GM19193 (cell line): ENCODE results near the gene PNCK.

Source experiments
- POLR2A ChIP-seq: IDR thresholded peaks from 4 replicates; pipeline ENCODE4 v1.6.1; 2011; ENCODE audit not compliant: insufficient read depth, insufficient read length; ENCODE audit errors: extremely low read depth

Gene PNCK

DNA sequence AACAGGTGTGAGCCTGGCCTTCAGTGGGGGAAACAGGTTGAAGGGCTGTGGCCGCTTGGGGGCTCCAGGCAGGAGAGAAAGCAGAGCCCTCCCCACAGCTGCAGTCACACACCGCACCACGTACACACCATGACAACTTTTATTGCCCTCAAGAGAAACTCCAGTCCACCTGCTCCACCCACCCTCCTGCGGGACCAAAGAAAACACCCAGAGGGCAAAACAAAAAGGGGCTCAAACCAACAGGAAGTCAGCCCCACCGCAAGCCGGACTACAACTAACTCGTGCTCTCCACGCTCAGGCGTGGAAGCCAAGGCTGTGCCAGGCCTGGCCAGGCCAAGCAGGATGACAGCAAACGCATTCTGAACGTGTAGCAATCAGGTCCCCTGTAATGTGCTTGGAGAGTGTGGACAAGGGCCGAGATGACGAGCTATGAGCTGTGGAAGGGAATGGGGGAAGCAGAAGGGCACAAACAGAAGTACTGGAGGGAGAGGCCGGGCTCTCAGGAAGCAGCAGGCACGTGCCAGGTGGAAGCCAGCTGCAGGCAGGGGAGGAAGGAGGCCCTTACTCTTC is 26.8 kb upstream of the PNCK start:
- TF ChIP-seq POLR2A, result no peak

DNA sequence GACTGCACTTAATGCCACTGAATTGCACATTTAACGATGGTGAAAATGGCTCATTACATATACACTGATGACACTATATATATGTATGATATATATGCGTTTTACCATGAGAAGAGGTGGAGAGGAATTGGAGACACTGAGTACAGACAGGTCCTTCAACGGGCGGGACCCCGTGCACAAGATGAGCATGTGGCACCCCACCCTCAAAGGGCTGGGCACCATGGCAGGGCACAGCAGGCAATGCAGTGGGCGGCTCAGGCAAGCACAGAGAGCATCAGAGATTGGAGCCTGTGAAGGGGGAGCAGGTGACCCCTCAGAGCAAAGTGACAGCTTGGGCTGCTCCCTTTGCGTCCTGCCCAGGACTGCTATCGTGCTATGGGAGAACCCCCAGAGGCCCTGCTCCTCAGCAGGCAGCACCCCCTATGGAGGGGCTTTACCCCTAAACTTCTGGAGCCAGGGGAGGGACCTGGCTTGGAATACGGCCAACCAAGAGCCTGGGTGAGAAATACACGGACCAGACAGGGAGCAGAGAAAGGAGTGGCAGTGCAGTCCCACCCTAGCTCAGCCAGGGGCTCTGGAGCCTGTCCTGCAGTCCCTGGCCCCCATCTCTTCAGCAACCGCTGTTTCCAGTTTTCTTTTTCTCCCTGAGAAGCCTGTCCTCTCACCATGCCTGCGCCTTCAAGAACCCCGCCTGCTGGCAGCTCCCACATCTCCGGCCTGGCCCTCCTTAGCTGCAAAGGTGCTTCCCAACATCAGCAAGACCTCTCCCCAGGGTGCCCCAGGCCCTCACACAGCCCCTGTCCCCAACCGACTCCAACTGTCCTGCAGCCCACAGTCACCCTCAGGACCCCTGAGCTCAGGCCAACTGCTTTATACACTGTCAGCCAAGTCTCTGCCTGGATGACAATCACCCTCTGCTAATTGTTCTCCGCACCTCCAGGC is 24.6 kb upstream of the PNCK start:
- TF ChIP-seq POLR2A, result no peak

DNA sequence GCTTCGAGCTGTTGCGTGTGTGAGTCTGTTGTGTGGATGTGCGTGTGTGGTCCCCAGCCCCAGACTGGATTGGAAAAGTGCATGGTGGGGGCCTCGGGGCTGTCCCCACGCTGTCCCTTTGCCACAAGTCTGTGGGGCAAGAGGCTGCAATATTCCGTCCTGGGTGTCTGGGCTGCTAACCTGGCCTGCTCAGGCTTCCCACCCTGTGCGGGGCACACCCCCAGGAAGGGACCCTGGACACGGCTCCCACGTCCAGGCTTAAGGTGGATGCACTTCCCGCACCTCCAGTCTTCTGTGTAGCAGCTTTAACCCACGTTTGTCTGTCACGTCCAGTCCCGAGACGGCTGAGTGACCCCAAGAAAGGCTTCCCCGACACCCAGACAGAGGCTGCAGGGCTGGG is 22.5 kb upstream of the PNCK start:
- no peak for TF ChIP-seq POLR2A

DNA sequence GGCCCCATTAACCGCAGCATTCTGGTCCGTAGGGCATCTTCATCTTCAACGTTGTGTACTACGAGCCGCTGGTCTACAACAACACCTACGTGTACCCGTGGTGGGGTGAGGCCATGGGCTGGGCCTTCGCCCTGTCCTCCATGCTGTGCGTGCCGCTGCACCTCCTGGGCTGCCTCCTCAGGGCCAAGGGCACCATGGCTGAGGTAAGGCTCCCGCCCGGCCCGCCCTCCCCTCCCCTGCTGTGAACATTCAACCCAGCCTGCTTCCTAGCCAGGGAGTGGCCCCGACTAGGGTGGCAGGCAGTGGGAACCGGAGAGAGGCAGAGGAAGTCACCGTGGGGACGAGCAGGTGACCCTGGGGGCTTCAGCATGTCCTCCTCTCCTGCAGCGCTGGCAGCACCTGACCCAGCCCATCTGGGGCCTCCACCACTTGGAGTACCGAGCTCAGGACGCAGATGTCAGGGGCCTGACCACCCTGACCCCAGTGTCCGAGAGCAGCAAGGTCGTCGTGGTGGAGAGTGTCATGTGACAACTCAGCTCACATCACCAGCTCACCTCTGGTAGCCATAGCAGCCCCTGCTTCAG is 21.2 kb upstream of the PNCK start:
- TF ChIP-seq POLR2A, result no peak

DNA sequence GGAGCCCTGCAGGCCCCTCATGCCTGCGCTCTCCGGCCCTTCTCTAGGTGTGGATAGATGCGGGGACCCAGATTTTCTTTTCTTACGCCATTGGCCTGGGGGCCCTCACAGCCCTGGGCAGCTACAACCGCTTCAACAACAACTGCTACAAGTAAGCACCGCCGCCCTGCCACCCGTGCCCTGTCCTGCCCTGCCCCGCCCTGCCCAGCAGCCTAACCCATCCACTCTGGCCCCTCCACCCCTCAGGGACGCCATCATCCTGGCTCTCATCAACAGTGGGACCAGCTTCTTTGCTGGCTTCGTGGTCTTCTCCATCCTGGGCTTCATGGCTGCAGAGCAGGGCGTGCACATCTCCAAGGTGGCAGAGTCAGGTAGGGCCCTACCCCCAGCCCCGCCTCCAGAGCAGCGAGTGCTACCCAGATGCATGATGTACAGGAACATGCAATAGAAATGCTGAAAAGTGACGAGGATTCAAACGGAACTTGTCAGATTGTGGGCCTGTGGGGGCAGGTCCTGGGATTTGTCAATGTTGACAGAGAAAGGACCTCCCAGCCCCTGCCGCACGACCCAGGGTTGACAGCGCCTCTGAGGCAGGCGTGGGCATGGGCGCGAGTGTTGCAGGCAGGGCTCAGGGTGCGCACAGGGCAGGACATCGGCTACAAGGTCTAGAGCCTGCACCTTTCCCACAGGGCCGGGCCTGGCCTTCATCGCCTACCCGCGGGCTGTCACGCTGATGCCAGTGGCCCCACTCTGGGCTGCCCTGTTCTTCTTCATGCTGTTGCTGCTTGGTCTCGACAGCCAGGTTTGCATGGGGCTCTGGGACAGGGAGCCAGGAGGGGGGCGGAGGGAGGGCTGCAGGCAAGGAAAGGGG is 19.8 kb upstream of the PNCK start:
- TF ChIP-seq POLR2A, result no peak

DNA sequence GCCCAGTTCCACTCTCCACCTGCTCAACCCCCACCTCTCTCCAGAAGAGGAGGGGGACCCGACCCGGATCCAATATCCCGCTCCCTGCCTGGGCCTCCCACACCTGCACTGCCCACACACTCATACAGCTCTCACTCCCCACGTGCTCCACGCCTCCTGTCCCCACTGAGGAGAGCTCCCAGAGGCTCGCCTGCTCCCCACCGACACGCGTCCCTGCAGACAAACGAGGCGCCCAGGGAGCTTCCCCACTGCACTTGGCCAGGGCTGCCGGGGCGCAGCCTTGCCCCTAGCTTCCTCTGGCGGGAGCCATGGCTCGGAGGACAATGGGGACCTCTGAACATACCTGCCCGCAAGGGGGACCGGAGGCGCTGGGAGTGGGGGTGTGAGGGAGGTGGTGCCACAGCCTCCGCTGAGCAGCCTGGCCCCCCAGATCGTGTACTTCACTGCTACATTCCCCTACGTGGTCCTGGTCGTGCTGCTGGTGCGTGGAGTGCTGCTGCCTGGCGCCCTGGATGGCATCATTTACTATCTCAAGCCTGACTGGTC is 19.1 kb upstream of the PNCK start:
- TF ChIP-seq POLR2A, result no peak

DNA sequence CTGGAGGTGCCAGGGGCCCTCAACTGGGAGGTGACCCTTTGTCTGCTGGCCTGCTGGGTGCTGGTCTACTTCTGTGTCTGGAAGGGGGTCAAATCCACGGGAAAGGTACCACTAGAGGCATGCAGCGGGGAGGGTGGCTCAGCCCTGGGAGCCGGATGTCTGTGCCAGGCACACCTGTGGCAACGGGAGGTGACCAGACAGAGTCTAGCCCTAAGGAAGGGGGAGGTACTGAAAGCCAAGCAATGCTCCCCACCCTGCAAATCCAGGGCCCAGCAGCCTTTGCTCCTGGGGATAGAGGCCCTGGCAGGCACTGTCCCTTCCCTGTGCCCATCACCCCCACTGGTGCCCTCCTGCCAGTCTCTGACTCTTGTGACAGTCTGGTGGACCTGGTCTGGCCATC is 18.4 kb upstream of the PNCK start:
- TF ChIP-seq POLR2A, result no peak

DNA sequence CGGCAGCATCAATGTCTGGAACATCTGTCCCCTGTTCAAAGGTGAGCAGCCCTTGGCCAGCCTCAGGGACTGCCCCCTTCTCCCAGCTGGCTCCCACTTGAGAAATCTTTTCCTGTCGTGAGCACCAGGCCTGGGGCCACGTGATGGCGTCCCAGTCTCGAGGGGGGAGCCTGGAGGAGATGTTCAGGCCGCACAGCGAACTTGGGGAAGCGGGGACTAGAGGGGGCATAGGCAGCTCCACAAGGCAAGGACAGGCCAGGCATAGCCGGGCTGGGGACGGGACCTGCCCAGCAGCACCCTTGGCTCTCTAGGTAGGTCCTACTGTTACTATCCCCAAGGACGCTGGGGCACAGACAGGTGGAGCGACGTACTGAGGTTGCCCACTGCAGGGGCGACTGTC is 16.9 kb upstream of the PNCK start:
- TF ChIP-seq POLR2A, result no peak

DNA sequence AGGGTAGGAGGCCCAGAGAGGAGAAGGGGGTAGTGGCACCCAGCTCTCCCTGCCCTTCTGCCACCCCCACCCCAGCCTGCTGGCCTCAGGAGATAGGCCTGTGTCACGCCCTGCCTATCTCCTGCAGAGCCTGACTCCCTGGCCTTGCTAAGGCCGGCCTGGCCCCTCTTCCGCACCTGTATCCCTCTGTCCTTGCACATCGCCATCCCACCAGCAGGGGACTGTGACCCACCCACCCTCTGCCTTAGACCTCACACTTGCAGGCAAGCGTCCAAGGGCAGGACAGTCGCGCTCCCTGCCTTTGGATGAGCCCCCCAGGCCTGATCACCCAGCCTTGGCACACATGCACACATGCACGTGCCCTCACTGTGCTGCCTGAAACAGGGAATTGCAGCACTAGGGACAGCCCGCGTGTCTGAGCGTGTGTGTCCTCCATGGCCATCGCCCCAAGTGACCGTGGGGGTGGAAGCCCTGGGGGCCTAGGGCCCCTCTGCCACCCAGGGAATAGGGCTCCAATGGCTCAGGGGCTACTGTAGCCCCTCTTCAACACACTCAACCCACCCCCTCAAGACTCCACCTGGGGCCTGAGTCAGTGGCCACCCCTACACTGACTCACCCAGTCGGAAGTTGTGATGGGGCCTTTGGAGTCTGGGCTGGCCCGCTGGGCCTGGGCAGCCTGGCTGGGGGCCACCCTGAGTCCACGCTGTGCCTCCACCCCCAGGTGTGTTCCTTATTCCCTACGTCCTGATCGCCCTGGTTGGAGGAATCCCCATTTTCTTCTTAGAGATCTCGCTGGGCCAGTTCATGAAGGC is 16.2 kb upstream of the PNCK start:
- TF ChIP-seq POLR2A, result no peak

DNA sequence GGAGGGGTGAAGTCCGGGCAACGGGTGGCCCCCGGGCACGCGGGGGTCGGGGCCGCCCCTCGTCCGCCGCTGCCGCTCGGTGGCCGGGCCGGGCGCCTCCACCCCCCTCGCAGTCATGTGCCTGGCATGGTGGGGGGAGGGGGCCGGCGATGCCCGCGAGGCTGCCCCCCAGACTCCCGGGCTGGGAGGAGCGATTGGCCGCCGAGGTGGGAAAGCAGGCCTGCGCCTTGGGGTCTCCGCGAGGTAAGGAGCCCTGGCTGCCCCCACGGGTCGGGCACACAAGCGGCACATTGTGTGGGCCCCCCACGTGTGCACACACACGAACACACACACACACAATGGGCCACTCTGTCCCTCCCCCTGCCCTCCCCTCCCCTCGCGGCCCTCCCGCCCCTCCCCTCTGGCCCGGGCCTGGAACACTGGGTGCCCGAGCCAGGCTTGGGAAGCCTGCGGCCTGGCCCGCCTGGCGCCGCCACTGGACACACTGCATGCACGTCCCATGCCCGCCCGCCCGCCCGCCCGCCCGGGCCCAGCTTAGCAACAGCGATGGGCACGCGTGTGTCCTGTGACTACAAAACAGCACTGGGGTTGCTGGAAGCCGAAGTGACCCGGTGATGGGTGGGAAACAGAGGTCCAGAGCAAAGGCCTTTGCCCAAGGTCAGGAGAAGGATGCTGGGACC is 15.4 kb upstream of the PNCK start:
- TF ChIP-seq POLR2A, result no peak

DNA sequence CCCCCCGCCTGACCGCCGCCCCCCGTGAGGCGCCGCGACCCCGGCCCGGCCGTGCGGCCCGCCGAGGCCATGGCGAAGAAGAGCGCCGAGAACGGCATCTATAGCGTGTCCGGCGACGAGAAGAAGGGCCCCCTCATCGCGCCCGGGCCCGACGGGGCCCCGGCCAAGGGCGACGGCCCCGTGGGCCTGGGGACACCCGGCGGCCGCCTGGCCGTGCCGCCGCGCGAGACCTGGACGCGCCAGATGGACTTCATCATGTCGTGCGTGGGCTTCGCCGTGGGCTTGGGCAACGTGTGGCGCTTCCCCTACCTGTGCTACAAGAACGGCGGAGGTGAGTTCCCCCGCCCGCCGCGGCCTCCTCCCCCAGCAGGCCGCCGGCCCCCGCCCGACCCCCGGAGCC is 14.9 kb upstream of the PNCK start:
- TF ChIP-seq POLR2A, result no peak

DNA sequence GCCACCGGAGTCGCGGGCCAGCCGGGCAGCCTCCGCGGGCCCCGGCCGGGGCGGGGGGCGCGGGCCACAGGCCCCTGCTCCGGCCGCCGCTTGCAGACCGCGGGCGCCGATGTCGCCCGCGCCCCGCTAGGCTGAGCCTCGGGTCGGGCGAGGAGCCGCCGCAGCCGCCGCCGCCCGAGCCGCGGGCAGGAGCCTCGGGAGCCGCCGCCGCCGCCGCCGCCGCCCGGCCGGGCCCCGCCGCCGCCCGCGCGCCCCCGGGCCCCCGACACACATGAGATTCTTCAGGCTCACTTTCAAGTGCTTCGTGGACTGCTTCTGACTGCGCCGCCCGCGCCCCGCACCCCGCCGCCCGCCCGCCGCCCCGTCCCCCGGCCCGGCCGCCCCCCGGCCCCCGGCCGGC is 14.5 kb upstream of the PNCK start:
- TF ChIP-seq POLR2A, result no peak
